ENCODE results near the gene TAS2R13.

The TAS2R13 gene, protein sequence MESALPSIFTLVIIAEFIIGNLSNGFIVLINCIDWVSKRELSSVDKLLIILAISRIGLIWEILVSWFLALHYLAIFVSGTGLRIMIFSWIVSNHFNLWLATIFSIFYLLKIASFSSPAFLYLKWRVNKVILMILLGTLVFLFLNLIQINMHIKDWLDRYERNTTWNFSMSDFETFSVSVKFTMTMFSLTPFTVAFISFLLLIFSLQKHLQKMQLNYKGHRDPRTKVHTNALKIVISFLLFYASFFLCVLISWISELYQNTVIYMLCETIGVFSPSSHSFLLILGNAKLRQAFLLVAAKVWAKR

GRCh38 chr12:10909462-10909861 lies at the start of gene TAS2R13:
TSS of gene TAS2R13 (minus strand) at chr12:10909562. CDS start at chr12:10909298, 264 bp downstream.
- no peak for DNase-seq

GRCh38 chr12:10957741-10958140 lies 48.4 kb upstream of the TAS2R13 start:
- DNase-seq, result no peak

- DNase-seq, result no peak
Measured at GRCh38 chr12:10956085-10956484, 46.7 kb upstream of the TAS2R13 start.

DNA sequence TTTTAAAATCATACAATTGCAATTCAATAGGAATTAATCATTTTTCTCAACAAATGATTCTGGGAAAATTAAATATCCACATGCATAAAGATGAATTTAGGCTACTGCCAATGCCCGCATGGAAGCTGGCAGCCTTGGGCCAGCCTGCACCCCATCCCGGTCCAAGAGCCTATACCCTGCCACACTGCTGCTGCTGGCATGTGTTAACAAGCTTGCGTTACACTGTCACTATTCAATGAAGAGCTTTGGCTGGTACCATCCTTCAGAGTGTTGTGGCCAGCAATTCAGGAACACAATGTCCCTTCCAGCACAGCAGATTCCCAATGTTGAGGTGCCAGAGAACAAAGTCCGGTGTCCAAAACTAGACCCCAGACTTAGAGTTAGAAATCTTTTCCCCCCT lies 43.3 kb upstream of the TAS2R13 start:
- no peak for DNase-seq

DNA sequence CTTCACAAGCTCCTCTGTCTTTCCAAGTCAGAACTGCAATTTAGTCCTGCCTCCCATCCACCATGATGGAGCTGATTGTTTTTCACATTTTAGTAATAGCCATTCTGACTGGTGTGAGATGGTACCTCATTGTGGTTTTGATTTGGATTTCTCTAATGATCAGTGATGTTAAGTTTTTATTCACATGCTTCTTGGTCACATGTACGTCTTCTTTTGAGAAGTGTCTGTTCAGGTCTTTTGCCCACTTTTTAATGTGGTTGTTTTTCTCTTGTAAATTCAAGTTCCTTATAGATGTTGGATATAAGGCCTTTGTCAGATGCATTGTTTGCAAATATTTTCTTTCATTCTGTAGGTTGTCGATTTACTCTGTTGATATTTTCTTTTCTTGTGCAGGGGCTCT lies 33.8 kb upstream of the TAS2R13 start:
- no peak for DNase-seq

- peak; percentile 96 for DNase-seq
Measured at GRCh38 chr12:10941916-10942607, 32.7 kb upstream of the TAS2R13 start.

- DNase-seq, result no peak
Measured at GRCh38 chr12:10941369-10941768, 32.0 kb upstream of the TAS2R13 start.

DNA sequence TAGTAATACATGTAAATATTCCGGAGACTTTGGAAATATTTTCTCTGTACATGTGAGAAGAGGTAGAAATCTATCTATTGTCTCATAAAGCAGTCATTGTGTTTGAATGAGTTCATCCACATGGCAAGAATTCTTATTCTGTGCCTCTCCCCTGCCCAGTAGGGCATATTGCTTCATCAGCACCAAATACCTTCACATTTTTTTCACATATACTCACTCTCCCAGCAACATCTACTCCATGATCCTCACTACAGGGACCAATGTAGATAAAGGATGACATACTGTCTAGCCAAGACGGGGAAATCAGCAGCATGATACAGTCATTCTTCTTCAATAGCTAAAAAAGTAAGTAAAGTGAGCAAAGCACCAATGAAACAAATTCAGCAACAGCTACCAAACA lies 31.0 kb upstream of the TAS2R13 start:
- no peak for DNase-seq

GRCh38 chr12:10939163-10939562 lies 29.8 kb upstream of the TAS2R13 start, which contains the start of gene TAS2R14:
TSS of gene TAS2R14 (minus strand) at chr12:10939263. CDS start at chr12:10939207, 56 bp downstream.
- DNase-seq, result no peak

DNA sequence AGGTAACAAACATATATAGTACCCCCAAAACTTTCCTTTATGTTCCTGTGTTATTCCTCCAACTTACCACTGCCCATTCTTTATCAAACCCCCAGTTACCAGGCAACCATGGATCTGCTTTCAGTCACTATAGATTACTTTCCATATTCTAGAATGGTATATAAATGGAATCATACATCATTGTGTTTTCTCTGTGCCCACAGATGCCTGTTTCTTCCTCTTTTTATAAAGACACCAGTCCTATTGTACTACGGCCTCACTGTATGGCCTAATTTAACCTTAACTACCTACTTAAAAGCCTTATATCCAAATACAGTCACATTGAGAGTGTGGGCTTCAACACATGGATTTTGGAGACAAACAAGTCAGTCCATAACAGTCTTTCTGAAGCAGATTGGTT lies 27.1 kb upstream of the TAS2R13 start:
- no peak for DNase-seq

DNA sequence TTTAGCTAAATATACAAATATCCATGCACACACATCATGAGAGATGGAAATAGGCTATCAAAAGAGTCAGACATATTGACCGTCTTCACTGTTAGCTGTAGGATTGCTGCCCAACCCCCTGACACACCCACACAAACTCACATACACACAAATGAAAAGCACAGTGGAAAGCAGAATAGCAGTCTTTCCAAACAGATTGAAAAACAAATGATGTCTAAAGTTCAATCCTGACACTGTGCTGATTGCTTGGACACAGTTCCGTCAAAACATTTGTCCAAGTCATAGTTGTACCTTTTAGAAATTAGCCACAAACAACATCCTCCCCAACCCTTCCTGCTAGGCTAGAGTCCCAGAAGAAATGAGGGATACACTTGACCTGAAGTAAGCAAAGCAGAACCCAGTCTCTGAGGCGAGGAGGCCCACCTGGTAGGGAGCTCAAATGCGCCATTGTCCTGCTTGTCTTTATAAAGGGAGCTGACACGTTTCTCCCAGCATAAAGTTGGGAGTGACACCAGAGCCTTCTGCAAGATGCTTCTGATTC lies 19.5 kb upstream of the TAS2R13 start, which contains the start of gene PRH2:
Gene PRH2 (plus strand): TSS at position 491 of the 541 bp plus-strand sequence. CDS start 38 bp downstream, at position 529.
- no peak for DNase-seq

- no peak for DNase-seq
Measured at GRCh38 chr12:10926269-10926668, 16.9 kb upstream of the TAS2R13 start.

GRCh38 chr12:10919809-10920208 lies 10.4 kb upstream of the TAS2R13 start:
- DNase-seq, result peak; percentile 36

- no peak for DNase-seq
Measured at GRCh38 chr12:10910380-10910779, 1.0 kb upstream of the TAS2R13 start.

DNA sequence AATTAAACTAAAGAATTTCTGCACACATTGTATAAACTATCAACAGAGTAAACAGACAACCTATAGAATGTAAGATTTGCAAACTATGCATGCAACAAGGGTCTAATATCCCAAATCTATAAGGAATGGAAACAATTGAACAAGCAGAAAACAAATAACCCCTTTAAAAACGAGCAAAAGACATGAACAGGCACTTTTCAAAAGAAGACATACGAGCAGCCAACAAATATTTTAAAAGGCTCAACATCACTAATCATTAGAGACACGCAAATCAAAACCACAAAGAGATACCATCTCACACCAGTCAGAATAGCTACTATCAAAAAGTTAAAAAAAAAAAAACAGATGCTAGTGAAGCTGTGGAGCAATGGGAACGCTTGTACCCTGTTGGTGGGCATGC lies 4.7 kb downstream of the TAS2R13 start:
- DNase-seq, result no peak

DNA sequence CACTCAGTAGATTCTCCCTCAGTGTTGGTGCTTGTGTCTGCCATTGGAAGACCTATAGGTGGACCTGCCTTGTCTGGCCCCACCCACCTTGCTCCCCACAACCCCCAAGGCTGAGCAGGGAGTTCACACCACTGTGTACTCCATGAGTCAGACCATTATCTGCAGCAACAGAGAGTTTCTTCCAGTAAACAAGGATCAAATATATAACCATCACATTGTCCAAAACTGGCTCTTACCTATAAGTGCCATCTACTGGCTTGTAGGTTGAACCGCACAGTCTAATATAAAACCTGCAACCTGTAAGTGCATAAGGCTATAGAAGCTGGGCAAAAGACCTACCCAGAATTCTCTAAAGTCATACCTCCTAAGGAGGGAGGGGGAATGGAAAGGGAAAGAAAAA lies 7.9 kb downstream of the TAS2R13 start:
- DNase-seq, result peak; percentile 65

- no peak for DNase-seq
Measured at GRCh38 chr12:10900972-10901371, 8.4 kb downstream of the TAS2R13 start.

- no peak for DNase-seq
Measured at GRCh38 chr12:10900530-10900929, 8.8 kb downstream of the TAS2R13 start.

- DNase-seq, result no peak
Measured at GRCh38 chr12:10896854-10897253, 12.5 kb downstream of the TAS2R13 start.

- peak; percentile 90 for DNase-seq
Measured at GRCh38 chr12:10891937-10892336, 17.4 kb downstream of the TAS2R13 start.

DNA sequence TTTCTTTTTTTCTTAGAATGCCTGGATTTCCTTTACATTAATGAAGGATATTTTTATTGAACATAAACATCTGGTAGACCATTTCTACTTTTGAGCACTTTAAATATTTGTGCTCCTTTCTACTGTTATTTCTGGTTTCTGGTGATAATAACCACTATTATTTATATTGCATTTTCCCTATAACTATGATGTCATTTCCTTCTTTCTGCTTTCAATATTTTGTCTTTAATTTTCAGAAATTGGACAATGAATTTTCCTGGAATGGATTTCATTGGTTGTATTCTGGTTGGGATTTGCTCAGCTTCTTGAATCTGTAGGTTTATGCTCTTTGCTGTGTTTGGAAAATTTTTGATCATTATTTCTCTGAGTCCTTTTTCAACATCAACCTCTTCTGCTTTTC lies 20.1 kb downstream of the TAS2R13 start:
- no peak for DNase-seq

DNA sequence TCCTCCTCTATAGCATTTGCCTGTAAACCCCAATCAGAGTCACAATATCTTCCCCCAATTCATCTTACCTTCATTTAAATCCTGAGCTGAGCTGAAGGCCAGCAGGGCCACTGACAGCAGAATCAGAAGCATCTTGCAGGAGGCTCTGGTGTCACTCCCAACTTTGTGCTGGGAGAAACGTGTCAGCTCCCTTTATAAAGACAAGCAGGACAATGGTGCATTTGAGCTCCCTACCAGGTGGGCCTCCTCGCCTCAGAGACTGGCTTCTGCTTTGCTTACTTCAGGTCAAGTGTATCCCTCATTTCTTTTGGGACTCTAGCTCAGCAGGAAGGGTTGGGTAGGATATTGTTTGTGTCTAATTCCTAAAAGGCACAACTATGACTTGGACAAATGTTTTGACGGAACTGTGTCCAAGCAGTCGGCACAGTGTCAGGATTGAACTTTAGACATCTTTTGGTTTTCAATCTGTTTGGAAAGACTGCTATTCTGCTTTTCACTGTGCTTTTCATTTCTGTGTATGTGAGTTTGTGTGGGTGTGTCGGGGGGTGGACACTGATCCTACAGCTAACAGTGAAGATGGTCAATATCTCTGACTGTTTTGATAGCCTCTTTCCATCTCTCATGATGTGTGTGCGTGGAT lies 25.2 kb downstream of the TAS2R13 start, which contains the start of gene PRH1:
Gene PRH1 (minus strand): TSS at position 170 of the 640 bp plus-strand sequence. CDS start 38 bp downstream, at position 132.
- no peak for DNase-seq

DNA sequence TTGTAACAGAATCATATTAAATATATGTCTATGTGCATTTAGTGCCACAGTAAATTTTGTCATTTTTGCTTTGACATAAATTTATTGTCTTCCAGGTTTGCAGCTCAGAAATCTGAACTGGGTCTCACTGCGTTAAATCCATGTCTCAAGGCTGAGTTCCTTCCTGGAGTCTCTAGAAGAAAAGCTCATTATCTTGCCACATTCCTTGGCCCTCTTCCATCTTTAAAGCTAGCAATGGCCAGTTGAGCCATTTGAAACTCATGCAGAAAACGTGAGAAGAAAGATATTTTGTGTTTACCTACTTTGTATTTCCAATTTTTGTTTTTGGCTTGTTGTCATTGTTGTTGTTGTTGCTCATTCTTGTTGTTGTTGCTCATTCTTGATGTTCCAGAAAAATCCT lies 36.0 kb downstream of the TAS2R13 start:
- DNase-seq, result no peak

Measured in DMS53 (cell line).